GM11168 (cell line): ENCODE results near the gene ADARB1.

Source experiments
- in situ Hi-C: fragments of 300-500 bp; cut with MboI; formaldehyde crosslinking; loops from one replicate; pipeline ENCODE4 v1.12.0; 2022; ENCODE audit warnings: low sequenced_read_pairs; ENCODE audit not compliant: unreplicated experiment

The ADARB1 gene

DNA sequence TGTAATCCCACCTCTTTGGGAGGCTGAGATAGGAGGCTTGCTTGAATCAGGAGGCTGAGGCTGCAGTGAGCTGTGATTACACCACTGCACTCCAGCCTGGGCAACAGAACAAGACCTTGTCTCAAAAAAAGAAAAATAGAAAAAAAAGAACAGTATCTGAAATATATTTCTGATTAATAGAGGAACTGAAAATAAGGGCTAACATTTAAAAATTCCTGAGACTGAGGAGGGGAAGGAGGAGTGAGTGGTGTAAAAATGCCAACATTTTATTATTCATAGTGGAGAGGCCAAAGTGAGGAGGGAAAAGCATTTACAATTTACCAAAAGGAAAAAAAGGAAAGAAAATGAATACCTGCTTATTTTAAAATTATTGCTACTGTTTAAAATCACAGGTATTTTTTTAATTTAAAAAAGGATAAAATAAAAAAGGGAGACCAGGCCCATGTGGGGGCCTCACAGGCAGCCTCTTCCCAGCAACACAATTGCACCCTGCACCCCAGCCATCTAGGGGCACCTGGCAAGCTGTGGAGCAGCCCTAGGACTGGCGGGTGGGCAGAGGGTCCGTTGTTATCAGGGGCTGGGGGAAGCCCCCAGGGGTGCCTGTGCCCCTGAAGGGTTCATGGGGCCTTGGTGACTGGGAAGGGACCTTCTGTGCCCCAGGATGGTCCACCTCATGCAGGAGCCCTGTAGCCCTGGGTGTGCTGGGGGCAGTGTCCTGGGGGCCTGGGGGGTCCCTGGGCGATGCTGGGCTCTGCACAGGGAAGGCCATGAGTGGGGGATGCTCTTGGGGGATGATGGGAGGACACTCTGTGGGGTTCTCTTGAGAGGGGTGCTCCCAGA is 34.8 kb upstream of the ADARB1 start:
- in situ Hi-C loops, result no loop called here

DNA sequence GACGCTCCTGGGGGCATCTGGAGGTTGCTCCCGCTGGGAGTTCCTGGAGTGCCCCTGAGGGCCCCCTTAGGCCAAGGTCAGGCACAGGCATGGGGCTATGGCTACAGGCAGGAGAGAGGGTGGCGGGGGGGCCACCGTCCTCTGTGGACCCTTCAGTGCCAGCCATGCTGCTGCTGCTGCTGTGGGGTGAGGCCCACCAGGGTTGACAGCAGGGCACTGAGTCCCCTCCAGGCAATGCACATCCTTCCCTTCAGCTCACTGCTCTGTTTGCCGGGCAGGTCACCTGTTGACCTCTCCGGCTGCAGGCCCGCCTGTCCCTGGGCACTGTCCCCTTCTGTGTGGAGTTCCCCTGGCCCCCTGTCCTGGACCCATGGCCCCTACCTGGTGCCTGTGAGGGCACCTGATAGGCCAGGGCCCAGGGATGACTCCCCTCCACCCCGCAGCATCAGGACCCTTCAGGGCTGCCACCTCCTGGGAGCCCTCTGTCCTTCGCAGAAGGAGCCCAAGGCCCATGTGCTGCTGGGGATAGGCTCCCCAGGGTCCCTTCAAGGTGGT is 34.1 kb upstream of the ADARB1 start:
- in situ Hi-C loops, result no loop called here

DNA sequence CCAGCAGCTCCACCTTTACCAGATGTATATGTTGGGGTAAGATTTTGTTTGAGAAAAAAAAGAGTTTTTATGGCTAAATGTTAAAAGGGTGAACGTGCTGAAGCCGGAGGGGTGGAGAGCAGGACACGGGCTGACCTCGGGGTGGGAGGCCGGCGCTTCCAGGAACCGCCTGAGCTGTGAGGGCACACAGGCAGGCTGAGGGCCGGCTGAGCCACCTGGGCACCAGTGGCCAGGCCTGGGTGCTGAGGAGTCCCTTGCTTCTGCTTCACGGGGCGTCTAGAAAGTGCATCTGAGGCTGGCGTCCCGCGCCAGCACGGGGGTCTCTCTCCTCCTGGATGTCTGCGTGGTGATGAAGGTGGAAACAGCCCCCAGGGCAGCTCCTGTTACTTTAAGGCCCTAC is 33.6 kb upstream of the ADARB1 start:
- in situ Hi-C loops, result no loop called here

DNA sequence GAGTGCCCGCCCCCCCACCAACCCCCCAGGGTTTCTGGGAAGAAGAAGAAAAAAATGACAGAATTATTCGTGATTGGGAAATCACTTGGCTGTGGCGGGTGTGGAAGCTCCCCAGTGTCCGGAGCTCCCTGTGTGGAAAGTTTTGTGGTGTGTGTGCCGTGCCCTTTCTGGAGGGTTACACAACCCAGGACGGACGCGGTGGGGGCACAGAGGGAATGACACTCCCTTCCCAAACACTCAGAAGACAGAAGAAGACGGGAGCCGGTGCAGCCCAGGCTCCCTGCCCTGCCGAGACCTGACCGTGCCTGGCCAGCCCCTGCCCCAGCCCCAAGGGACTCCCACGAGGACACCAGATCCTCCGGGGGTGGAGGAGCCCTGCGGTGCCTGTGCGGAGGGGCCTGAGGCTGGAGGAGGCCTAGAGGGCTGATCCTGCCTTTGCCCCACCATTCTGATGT is 33.0 kb upstream of the ADARB1 start:
- in situ Hi-C loops, result no loop called here

- in situ Hi-C loops, result no loop called here
These were observed 32.3 kb upstream of the ADARB1 start for GRCh38 chr21:45041984-45042663.

- in situ Hi-C loops, result no loop called here
These were observed 31.7 kb upstream of the ADARB1 start for GRCh38 chr21:45042664-45043161.

DNA sequence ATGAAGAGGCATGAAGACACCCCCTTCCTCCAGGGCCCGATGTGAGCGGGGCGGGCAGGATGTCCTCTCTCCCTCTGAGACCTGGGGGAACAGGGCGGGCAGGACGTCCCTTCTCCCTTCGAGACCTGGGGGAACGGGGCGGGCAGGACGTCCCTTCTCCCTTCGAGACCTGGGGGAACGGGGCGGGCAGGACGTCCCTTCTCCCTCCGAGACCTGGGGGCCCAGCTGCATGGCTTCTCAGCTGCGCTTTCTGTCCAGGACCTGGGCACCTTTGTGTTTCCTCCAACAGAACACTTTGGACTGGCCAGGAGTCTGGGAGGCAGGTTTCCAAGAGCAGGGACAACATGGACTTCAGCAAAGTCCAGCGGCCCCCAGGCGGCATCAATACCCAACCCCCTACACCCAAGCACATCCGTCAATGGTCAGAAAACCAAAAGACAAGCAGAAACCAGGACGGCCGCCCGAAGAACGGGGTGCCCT is 30.8 kb upstream of the ADARB1 start:
- in situ Hi-C loops, result no loop called here

- in situ Hi-C loops, result no loop called here
These were observed 28.9 kb upstream of the ADARB1 start for GRCh38 chr21:45045481-45045880.

DNA sequence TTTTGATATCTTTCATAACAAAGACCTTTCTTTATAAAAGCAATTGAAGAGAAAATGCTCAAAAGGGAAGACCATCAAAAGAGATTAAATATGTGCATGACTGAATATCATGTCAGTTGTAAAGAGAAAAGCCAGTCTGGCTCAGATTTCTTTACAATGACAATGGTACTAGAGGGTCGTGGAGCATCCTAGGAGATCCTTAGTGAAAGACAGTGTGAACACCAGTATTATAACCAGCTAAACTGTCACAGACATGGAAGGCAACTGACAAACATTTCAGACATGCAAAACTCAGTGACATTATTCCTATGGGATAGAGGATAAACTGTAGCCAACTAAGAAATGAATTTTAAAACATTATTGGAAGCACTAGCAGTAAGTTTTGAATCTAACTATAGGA is 27.1 kb upstream of the ADARB1 start:
- in situ Hi-C loops, result no loop called here

DNA sequence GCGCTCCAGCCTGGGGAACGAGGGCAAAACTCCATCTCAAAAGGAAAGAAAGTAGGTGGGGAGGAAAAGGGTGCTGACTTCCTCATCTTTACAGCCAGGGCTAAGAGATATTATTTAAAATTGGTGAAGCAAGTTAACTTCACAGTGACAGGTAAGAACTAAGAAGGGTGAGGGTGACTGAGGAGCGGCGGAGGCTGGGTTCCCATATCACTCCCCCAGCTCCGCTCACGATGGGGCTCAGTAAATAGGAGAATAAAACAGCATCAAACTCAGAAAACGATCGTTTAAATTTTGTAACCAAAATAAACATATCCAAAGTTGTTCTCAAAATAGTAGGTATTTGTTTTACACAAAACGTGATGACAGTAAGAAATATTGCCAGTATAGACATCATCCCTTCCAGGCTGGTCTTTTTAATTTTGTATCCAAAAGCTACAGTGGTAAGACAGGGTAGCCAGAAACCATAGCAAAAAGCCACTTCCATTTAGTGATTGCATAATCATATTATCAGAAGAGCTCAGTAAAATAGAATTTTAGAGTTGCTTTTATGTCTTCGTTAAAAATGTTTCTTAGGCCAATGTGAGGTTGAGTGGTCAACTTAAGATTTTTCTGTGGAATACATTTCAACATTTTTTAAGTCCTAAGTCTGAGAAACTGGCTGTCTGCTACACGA is 26.2 kb upstream of the ADARB1 start:
- in situ Hi-C loops, result no loop called here

DNA sequence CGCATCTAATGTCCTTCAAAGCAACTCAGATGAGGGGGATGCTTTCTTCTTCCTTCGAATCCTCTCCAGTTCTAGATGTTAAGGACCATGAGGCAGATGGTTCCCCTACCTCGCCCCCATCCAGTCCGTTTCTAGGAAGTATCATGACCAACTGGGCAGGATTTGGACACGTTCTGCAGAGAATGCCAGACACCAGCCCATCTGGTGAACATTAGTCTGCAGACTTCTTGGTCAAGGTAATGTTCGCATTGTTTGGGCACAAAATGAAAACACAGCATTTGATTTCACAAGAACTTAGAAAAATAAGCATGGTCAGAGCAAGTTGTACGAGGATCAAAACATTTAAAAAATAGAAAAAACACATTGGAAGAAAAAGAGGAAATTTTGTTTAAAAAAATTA is 25.4 kb upstream of the ADARB1 start:
- in situ Hi-C loops, result no loop called here

DNA sequence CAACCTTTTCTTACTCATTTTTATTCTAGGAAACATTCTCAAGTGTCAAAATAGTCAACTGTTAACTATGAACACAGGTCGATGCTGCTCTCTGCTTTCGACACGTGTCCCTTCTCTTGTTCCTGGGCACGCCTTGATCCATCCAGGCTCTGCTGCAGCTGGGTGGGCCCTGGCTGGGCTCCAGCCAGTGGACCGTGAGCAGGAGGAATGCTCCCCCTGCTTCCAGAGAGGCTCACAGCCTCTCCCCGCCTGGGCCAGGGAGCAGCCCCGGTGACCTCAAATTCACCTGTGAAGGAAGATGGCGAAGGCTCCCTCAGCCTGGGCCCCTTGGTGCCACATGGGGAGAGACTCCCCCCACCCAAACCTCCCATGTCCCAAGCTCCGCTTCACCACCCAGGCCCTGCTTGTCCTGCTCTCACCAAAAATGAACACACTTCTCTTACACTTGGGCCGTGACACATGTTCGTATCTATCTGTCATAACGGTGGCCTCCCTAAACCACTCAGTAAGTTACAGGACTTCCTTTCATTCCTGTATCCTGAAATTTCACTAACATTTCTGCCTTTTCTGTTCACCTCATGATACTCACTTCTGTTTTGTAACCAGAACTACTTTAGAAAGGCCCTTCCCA is 24.6 kb upstream of the ADARB1 start:
- in situ Hi-C loops, result no loop called here

GRCh38 chr21:45050345-45050796 is 24.0 kb upstream of the ADARB1 start:
- in situ Hi-C loops, result no loop called here

DNA sequence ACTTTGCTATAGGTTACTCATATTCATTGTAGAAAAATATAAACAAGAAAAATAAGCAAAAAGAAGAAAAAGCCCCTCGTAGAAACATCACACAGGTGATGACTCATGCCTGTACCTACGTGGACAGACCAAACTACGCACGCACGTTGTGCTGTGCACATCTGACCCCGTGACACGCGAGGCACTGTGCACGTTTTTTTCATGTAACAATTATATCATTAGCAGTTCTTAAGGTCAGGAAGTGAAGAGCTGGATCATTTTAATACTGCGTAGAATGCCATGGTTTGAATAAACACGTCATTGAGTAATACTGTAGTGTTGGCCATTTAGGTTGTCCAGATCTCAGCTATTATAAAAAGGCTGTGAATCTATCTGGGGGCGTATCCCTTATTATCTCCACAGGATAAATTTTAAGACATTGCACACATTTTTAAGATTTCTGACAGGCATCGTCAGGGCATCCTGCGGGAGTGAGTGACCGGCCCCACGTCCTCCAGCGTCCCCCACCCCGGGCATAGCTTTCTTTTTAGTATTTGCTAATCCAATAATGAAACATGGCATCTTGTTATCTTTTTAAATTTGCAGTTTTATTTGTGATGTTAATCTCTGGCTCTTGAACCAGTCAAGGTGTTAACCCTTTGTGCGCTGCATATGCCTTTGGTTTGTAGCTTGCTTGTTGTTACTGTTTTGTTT is 23.4 kb upstream of the ADARB1 start:
- in situ Hi-C loops, result no loop called here

DNA sequence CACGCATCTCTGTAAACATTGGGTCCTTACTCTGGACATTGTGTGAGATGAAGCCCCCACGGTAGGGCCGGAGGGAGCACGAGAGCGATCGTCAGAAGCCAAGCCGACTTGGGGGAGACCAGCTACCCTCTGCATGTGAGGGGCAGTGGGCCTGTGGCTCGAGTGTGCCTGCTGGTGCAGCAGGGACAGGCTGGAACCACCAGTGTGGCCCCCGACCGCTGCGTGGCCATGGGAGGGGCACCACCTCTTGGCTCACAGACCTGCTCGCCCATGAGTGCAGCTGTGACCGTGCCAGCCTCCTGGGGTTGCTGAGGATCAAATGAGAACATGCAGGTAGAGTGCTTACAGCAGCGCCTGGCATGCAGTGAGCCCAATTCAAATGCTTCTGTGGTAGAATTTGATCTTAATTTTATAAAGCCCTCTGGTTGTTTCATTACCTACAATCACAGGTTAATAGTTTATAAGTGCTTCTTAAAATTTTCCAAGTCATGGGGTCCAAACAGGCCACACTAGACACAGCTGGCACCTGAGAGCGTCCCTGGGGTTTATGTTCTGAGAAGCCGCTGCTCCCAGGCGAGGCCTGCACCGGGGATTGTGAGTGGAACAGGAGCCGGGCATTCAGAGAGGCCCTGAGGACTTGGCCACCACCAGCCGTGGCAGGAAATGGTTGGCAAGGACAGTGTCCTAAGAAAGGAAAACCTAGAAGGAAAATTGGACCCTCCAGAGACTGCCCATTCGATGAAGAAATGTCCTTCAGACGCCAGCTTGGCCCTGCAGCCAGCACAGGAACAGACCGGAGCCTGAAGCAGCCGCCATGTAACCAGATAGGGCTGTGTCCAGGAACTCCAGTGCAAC is 22.6 kb upstream of the ADARB1 start:
- in situ Hi-C loops, result no loop called here

GRCh38 chr21:45052960-45053359 is 21.4 kb upstream of the ADARB1 start:
- in situ Hi-C loops, result no loop called here

DNA sequence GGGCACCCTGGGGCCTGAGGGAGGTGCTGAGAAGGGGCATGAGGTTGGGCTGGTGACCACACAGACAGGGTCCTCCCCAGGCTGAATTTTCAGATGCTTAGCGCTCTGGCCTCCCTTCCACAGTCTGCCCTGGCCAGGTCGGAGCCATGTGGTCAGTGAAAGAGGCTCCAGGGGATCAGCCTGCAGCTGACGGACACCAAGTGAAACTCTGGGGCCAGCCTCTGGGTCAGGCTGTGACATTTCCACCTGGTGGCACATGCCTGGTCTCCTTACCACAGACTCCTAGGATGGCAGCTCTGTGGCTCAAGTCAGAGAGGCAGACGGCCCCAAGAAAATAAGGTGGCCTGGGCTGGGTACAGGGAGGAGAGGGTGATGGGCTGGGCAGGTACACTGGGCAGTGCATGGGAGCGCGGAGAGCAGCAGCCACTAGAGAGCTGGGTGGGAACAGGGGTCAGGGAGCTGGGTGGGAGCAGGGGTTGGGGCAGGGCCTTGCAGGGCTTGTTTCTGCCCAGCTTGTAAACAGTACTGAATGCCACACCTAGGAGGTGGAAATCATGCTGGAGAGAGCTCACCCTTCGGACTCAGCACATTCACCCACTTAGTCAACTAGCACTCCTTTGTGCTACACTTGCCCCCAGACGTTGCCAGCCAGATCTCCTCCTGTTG is 20.7 kb upstream of the ADARB1 start:
- in situ Hi-C loops, result no loop called here
